DND-41 (cell line): ENCODE results near the gene WDR90.

Experiments
- ATAC-seq: fragments of 200-7000 bp; cut with Tn5 transposase; 3 replicates; pipeline ENCODE4 v1.9.1; 2021; ENCODE audit warnings: low read depth; ENCODE audit not compliant: insufficient read depth
- DNase-seq: peaks from one replicate; pipeline ENCODE4 v3.0.0-alpha.2; 2020
- H2AFZ ChIP-seq: 2 replicates; pipeline ENCODE4 v1.6.0; 2012; ENCODE audit warnings: low read depth, low read length
- H3K27ac ChIP-seq: 2 replicates; pipeline ENCODE4 v1.5.1; 2012; ENCODE audit warnings: low read length, inconsistent platforms
- H3K27me3 ChIP-seq: fragments of 200-600 bp; sonication (generic); 2 replicates; pipeline ENCODE4 v1.6.0; 2012; ENCODE audit warnings: low read length, mild to moderate bottlenecking, inconsistent platforms; ENCODE audit not compliant: insufficient read depth, poor library complexity
- H3K36me3 ChIP-seq: 2 replicates; pipeline ENCODE4 v1.5.1; 2012; ENCODE audit warnings: low read length, inconsistent platforms; ENCODE audit not compliant: insufficient read depth
- H3K4me1 ChIP-seq: 2 replicates; pipeline ENCODE4 v1.5.1; 2012; ENCODE audit warnings: mild to moderate bottlenecking, low read length; ENCODE audit not compliant: insufficient read depth
- H3K4me2 ChIP-seq: 2 replicates; pipeline ENCODE4 v1.6.0; 2012; ENCODE audit warnings: mild to moderate bottlenecking, moderate library complexity, low read length, inconsistent platforms; ENCODE audit not compliant: insufficient read depth
- H3K4me3 ChIP-seq, 2 experiments: fragments of 200-600 bp in 1 of 2; shearing (Covaris generic) in 1 of 2; 2 replicates each; pipeline ENCODE4 v1.5.1; 2012 to 2016; ENCODE audit warnings: inconsistent platforms in 2 of 2, low read length in 2 of 2, mild to moderate bottlenecking in 2 of 2, low read depth in 1 of 2, moderate library complexity in 1 of 2
- H3K79me2 ChIP-seq: 2 replicates; pipeline ENCODE4 v1.6.0; 2012; ENCODE audit warnings: low read length, inconsistent platforms; ENCODE audit not compliant: insufficient read depth
- H3K9ac ChIP-seq: 2 replicates; pipeline ENCODE4 v1.6.0; 2012; ENCODE audit warnings: low read depth, mild to moderate bottlenecking, inconsistent platforms, low read length, moderate library complexity
- H3K9me3 ChIP-seq: 2 replicates; pipeline ENCODE4 v1.5.1; 2012; ENCODE audit warnings: low read length, moderate library complexity, mild to moderate bottlenecking, inconsistent platforms; ENCODE audit not compliant: insufficient read depth, severe bottlenecking
- H4K20me1 ChIP-seq: 2 replicates; pipeline ENCODE4 v1.6.0; 2012; ENCODE audit warnings: low read length; ENCODE audit not compliant: insufficient read depth
- CTCF ChIP-seq: IDR thresholded peaks from 2 replicates; pipeline ENCODE4 v1.5.1; 2012; ENCODE audit warnings: borderline replicate concordance, low read length, moderate library complexity, mild to moderate bottlenecking; ENCODE audit not compliant: poor library complexity, severe bottlenecking; ENCODE audit errors: extremely low read depth
- EZH2 ChIP-seq: IDR thresholded peaks from 3 replicates; pipeline ENCODE4 v1.6.1; 2012; ENCODE audit warnings: borderline replicate concordance, low read depth, mild to moderate bottlenecking, moderate library complexity, low read length, inconsistent platforms; ENCODE audit not compliant: severe bottlenecking

Gene WDR90

GRCh38 chr16:660132-660458, 10.9 kb downstream of the WDR90 start:
- H3K4me2 ChIP-seq = no peak overlapping the region

GRCh38 chr16:660459-661183, 11.5 kb downstream of the WDR90 start:
- Histone ChIP-seq H3K36me3 (peaks cover 70% of the 10 kb centered on the region), H3K27me3 (no peaks in the 10 kb centered on the region), H3K4me1 (no peaks in the 10 kb centered on the region), H3K4me3 (no peak overlapping the region), H4K20me1 (peaks cover 23% of the 10 kb centered on the region), H3K27ac (no peak overlapping the region), H3K79me2 (no peaks in the 10 kb centered on the region), H3K9me3 (no peaks in the 10 kb centered on the region), H2AFZ (no peak overlapping the region), H3K4me2 (no peak overlapping the region), H3K9ac (no peak overlapping the region)
- peak; percentile 18; the same call in 2 of the 3 replicates for ATAC-seq
- TF ChIP-seq CTCF (no peak), EZH2 (no peak)
- DNase-seq = no peak

More at GRCh38 chr16:660132-660458, 10.9 kb downstream of the WDR90 start:
- TF ChIP-seq CTCF (no peak), EZH2 (no peak)
- H3K9ac ChIP-seq = no peak overlapping the region
- no peak overlapping the region for H3K27ac ChIP-seq
- no peak overlapping the region for H3K4me3 ChIP-seq
- ATAC-seq = no peak
- no peak overlapping the region for H2AFZ ChIP-seq
- no peaks in the 10 kb centered on the region for H3K79me2 ChIP-seq
- DNase-seq = no peak
- no peaks in the 10 kb centered on the region for H3K4me1 ChIP-seq
- peaks cover 23% of the 10 kb centered on the region for H4K20me1 ChIP-seq
- peaks cover 75% of the 10 kb centered on the region for H3K36me3 ChIP-seq
- no peaks in the 10 kb centered on the region for H3K9me3 ChIP-seq
- no peaks in the 10 kb centered on the region for H3K27me3 ChIP-seq

- TF ChIP-seq CTCF = no peak
- TF ChIP-seq EZH2 = no peak
- Histone ChIP-seq H2AFZ (no peak overlapping the region), H3K36me3 (peaks cover 65% of the 10 kb centered on the region), H3K9me3 (no peaks in the 10 kb centered on the region), H3K79me2 (no peaks in the 10 kb centered on the region), H3K4me3 (no peak overlapping the region), H3K27me3 (no peaks in the 10 kb centered on the region), H3K27ac (no peak overlapping the region), H3K9ac (no peak overlapping the region), H4K20me1 (peaks cover 23% of the 10 kb centered on the region), H3K4me1 (no peaks in the 10 kb centered on the region), H3K4me2 (no peak overlapping the region)
- no peak for DNase-seq
- ATAC-seq = peak; percentile 16; the same call in 2 of the 3 replicates
Measured at GRCh38 chr16:661184-661821, 12.1 kb downstream of the WDR90 start.
